ENCODE data around the gene SLC19A1.

DNA sequence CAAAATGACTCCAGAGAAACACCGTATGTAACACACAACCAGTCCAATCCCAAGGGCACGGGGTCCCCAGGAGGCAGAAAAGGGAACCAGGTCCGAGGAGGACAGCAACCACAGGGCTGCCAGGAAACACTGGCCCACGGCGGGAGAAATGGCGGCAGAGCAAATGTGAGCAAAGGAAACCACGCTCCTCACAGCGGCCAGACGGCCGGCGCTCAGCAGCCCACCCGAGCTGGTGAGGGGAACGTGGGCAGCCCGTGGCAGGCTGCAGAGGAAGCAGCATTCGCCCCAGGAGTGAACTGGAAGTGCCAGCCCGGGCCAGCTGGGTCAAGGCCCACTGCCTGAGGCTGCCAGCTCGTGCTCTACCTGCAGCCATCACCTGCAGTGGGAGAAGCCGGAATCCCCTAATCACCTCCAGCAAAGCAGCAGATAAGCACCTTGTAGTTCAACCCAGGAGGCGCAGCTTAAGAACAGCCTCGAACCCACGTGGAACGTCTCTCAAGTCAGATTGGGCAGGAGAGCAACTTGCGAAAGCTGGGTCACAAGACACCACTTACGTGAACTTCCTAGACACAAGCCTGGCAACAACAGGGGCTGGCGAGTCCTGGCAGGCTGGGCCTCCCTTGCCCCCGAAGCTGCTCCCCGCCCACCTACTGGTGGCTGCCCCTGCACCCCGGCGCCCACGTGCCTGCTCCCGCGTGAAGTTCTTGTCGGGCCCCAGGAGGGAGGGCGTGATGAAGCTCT lies 6.7 kb downstream of the SLC19A1 start:
- no peak for TF ChIP-seq POLR2A (IDR thresholded peaks at IDR 0.05)
- TF ChIP-seq, protein P1, sequence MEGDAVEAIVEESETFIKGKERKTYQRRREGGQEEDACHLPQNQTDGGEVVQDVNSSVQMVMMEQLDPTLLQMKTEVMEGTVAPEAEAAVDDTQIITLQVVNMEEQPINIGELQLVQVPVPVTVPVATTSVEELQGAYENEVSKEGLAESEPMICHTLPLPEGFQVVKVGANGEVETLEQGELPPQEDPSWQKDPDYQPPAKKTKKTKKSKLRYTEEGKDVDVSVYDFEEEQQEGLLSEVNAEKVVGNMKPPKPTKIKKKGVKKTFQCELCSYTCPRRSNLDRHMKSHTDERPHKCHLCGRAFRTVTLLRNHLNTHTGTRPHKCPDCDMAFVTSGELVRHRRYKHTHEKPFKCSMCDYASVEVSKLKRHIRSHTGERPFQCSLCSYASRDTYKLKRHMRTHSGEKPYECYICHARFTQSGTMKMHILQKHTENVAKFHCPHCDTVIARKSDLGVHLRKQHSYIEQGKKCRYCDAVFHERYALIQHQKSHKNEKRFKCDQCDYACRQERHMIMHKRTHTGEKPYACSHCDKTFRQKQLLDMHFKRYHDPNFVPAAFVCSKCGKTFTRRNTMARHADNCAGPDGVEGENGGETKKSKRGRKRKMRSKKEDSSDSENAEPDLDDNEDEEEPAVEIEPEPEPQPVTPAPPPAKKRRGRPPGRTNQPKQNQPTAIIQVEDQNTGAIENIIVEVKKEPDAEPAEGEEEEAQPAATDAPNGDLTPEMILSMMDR (IDR thresholded peaks at IDR 0.05), result no peak

All from right lobe of liver (tissue), 4 donors.